Aorta (tissue), 5 donors: ENCODE measurements around the gene BOLA3. TPM values are rescaled to one million over a fixed set of nuclear protein-coding genes. Genes with fewer than 3 reads are reported as not detected.

Source experiments
- ATAC-seq: fragments of 200-7000 bp; cut with Tn5 transposase; one replicate; pipeline ENCODE4 v1.9.1; 2022; ENCODE audit warnings: moderate library complexity; ENCODE audit not compliant: low FRiP score
- DNase-seq, 2 donors: peaks; one replicate each; pipeline ENCODE4 v3.0.0-alpha.2; 2020
- H3K27ac ChIP-seq, 2 donors: one replicate each; pipeline ENCODE4 v1.5.1; 2013; ENCODE audit warnings: low read length in 2 of 2, mild to moderate bottlenecking in 2 of 2, moderate library complexity in 2 of 2, control low read depth in 1 of 2, inconsistent platforms in 1 of 2, low read depth in 1 of 2
- H3K27me3 ChIP-seq, 2 donors: one replicate each; pipeline ENCODE4 v1.6.1; 2013; ENCODE audit warnings: control low read depth in 1 of 2, low read length in 1 of 2, mild to moderate bottlenecking in 1 of 2, moderate library complexity in 1 of 2; ENCODE audit not compliant: insufficient read depth in 2 of 2, control insufficient read depth in 1 of 2
- H3K36me3 ChIP-seq, 2 donors: one replicate each; pipeline ENCODE4 v1.6.1; 2013; ENCODE audit warnings: control low read depth in 1 of 2, low read length in 1 of 2, mild to moderate bottlenecking in 1 of 2; ENCODE audit not compliant: insufficient read depth in 2 of 2, control insufficient read depth in 1 of 2
- H3K4me1 ChIP-seq, 2 donors: one replicate each; pipeline ENCODE4 v1.6.1; 2013; ENCODE audit warnings: low read length in 2 of 2, control low read depth in 1 of 2, mild to moderate bottlenecking in 1 of 2, moderate library complexity in 1 of 2; ENCODE audit not compliant: insufficient read depth in 2 of 2, control insufficient read depth in 1 of 2
- H3K4me3 ChIP-seq, 2 donors: one replicate each; pipeline ENCODE4 v1.5.1; 2013; ENCODE audit warnings: low read length in 2 of 2, control low read depth in 1 of 2, mild to moderate bottlenecking in 1 of 2
- H3K9me3 ChIP-seq: one replicate; pipeline ENCODE4 v1.6.1; 2013; ENCODE audit warnings: mild to moderate bottlenecking, low read length; ENCODE audit not compliant: control insufficient read depth
- WGBS, 2 donors: extraction: QIAGEN DNeasy Blood & Tissue Kit; methylation state at CpG; one replicate each; pipeline ENCODE4 v1.1.7; 2013; 5-methylcytosine and 5-hydroxymethylcytosine counted together
- intact Hi-C, 2 donors: fragments of 100-400 bp; cut with DNase I; formaldehyde crosslinking; loops; one replicate each; pipeline versions ENCODE4 v1.14.2 to v1.15.0; 2022
- polyA plus RNA-seq, 2 donors: library from polyadenylated mRNA; stranded (reverse); fragments of 200-250 nt; gene quantifications; one replicate each; pipeline ENCODE4 v1.2.3, GENCODE V29; 2013
- total RNA-seq, 2 donors: library from RNA; stranded (reverse); fragmentation: NEBNext Ultra II Directional; extraction: Animal tissue kit (Norgen Biotek cat#: 25700); gene quantifications; one replicate each; pipeline ENCODE4 v1.2.1, GENCODE V29; 2021
- donor health status: healthy with polysubstance abuse.
- donor health status: Bipolar disorder and iron deficiency.
- donor health status: DM: no; HTN: no; CAD: no.
- donor health status: DM: no; HTN: no; CAD: no.
- donor health status: DM: yes; HTN: yes; CAD: no.

The BOLA3 gene
- total and polyA plus RNA-seq, 4 donors, result 13.6 to 85.1 (median 30.0) TPM

DNA sequence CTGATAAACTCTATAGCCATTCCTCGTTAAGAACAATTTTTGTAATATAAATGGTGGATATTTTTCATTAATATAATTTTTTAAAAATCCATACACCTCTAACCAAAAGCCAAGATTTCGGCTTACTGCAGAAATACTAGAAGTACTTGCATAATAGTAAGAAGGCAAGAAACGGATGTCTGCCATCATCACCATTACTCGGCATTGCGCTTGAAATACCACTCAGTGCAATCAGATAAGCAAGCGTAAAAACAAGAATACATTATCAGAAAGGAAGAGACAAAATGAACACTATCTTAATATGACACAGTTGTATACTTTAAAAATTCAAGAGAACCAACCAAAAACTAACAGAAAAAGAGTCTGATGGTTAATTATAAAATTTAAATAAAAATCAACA is 15.2 kb upstream of the BOLA3 start:
- 87 to 88% methylated on average over 6 of the region's 6 CpGs for WGBS, 2 donors
- Histone ChIP-seq H3K36me3 (peaks cover 6% of the 10 kb centered on the region in 2 donors), H3K9me3 (no peaks in the 10 kb centered on the region), H3K4me3 (no peak overlapping the region), H3K27ac (no peak overlapping the region), H3K27me3 (no peaks in the 10 kb centered on the region), H3K4me1 (no peaks in the 10 kb centered on the region)
- no peak for ATAC-seq
- no peak for DNase-seq
- intact Hi-C loops, result no loop called here

- Histone ChIP-seq H3K36me3 (peaks cover 2 to 9% of the 10 kb centered on the region in 2 donors), H3K27me3 (no peaks in the 10 kb centered on the region), H3K9me3 (no peaks in the 10 kb centered on the region), H3K4me1 (no peaks in the 10 kb centered on the region), H3K27ac (no peak overlapping the region), H3K4me3 (no peak overlapping the region)
- DNase-seq (no peak), ATAC-seq (no peak)
- intact Hi-C loops, result no loop called here
- 68 to 75% methylated on average over 3 of the region's 3 CpGs for WGBS, 2 donors
Observed at GRCh38 chr2:74155830-74156229, 8.1 kb upstream of the BOLA3 start.

DNA sequence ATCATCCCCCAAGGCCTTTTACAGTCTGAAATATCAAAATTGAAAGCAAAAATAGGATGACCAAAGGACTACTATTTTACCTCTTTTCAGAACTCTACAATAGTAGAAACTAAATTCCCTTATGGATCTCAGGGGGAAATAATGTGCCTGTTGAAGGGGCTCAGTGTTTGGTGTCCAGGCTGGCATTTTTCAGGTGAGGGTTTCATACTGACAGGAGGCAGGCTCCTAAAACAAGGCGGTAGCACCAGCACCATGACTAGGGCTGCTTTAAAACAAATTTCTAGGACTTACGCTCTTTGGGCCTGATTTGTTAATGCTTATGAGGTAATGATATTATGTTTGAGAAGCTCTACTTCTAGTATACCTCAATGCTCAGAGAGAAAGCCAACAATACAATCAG is 5.2 kb upstream of the BOLA3 start:
- WGBS, 2 donors, result 81 to 93% methylated on average over 2 of the region's 2 CpGs
- Histone ChIP-seq H3K27me3 (no peaks in the 10 kb centered on the region), H3K36me3 (peaks cover 0 to 9% of the 10 kb centered on the region in 2 donors), H3K9me3 (no peaks in the 10 kb centered on the region), H3K4me1 (no peaks in the 10 kb centered on the region), H3K27ac (no peak overlapping the region), H3K4me3 (no peak overlapping the region)
- intact Hi-C loops, result no loop called here
- ATAC-seq (no peak), DNase-seq (no peak)

DNA sequence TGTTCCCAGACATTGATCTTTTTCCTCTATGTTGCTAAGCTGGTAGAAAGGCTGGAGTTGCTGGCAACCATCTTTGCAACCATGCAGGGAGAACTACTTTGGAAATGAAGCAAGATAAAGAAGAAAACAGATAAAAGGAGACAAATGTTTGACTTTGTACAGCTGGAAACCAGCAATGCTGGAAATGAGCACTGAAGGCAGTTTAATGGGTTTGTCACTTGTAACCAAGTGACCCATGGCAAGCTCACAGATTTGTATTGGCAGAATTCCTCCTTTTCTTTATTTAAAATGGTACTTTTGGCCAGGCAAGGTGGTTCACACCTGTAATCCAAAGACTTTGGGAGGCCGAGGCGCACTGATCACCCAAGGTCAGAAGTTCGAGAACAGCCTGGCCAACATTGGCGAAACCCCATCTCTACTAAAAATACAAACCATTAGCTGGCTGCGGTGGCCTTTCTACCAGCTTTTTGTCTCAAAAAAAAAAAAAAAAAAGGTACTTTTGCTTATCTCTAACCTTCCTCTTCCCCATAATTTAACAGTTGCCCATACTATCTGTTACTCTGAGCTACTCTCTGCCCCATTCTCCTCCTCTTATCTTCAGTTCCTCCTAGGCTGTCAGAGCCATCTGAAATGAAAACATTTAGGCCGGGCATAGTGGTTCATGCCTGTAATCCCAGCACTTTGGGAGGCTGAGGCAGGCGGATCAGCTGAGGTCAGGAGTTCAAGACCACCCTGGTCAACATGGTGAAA is 2.0 kb upstream of the BOLA3 start:
- DNase-seq, result no peak
- Histone ChIP-seq H3K36me3 (peaks cover 0 to 3% of the 10 kb centered on the region in 2 donors), H3K27me3 (no peaks in the 10 kb centered on the region), H3K4me1 (no peaks in the 10 kb centered on the region), H3K27ac (no peak overlapping the region), H3K9me3 (no peaks in the 10 kb centered on the region), H3K4me3 (no peak overlapping the region)
- whole genome bisulfite sequencing, 2 donors, result 84 to 85% methylated on average over 7 of the region's 7 CpGs
- intact Hi-C loops, result loop anchor here (5.0 to 10.0 kb wide), 4 partner anchors 48 to 325 kb away; partner anchors contain the start of genes MTHFD2 (in 1 of the 2) and STAMBP (in 1 of the 2)
- ATAC-seq, result no peak

GRCh38 chr2:74149247-74149525 is 1.5 kb upstream of the BOLA3 start:
- Histone ChIP-seq H3K9me3 (no peaks in the 10 kb centered on the region), H3K36me3 (peaks cover 0 to 3% of the 10 kb centered on the region in 2 donors), H3K4me1 (no peaks in the 10 kb centered on the region), H3K27ac (no peak overlapping the region), H3K4me3 (no peak overlapping the region), H3K27me3 (no peaks in the 10 kb centered on the region)
- WGBS, 2 donors, result 86% methylated on average over 5 of the region's 5 CpGs
- no peak for ATAC-seq
- no peak for DNase-seq
- intact Hi-C loops, result loop anchor here (5.0 to 10.0 kb wide), 4 partner anchors 48 to 324 kb away; partner anchors contain the start of genes MTHFD2 (in 1 of the 2) and STAMBP (in 1 of the 2)

DNA sequence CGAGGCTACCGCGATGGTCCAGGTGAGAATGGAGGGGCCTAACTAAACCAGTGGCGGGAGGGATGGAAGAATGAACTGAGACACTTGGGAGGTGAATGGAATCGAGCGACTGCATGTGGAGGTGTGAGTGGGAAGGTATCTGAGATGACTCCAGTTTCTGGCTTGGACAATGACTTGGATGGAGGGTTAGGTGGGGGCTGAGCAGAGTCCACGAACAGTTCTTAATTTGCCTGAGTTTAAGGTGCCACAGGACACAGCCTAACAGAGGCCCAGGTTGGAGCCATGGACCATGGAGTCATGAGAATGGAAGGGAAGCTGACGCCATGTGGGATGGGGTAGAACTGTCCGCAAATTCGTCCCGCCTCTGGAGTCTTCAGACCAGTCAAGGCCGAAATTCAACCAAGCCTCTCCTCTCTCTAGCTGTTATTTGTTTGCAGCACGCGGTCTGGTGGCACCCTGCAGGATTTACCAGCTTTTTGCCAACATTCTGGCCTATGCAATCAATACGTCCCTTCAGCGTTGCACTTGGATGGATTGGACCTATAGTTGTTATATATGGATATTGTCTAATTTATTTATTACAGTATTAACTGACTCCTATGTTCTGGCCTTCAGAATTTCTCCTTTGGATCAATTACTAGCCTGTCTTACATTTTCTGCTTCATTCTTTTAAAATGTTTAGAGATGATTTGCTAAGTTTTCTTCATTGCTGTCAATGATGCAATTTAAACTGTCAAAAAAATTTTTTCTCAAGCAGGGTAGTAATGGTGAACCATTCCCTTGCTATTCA is 940 bp upstream of the BOLA3 start:
- H3K4me3 ChIP-seq, result peak overlapping the region; percentile 29 to 64
- peak overlapping the region in 1 of 2 donors; percentile 48 for H3K27ac ChIP-seq
- ATAC-seq (peak; percentile 17), DNase-seq (no peak)
- H3K27me3 ChIP-seq, result no peaks in the 10 kb centered on the region
- intact Hi-C loops, result loop anchor here (5.0 to 10.0 kb wide), 4 partner anchors 49 to 324 kb away; partner anchors contain the start of genes MTHFD2 (in 1 of the 2) and STAMBP (in 1 of the 2)
- no peaks in the 10 kb centered on the region for H3K9me3 ChIP-seq
- 42 to 49% methylated on average over 16 of the region's 16 CpGs for WGBS, 2 donors
- no peaks in the 10 kb centered on the region for H3K4me1 ChIP-seq
- H3K36me3 ChIP-seq, result peaks cover 0 to 3% of the 10 kb centered on the region in 2 donors

GRCh38 chr2:74146929-74147726 is 584 bp downstream of the BOLA3 start:
- DNase-seq (no peak), ATAC-seq (no peak)
- intact Hi-C loops, result loop anchor here (5.0 to 10.0 kb wide), 4 partner anchors 50 to 322 kb away; partner anchors contain the start of genes MTHFD2 (in 1 of the 2) and STAMBP (in 1 of the 2)
- Histone ChIP-seq H3K27me3 (no peaks in the 10 kb centered on the region), H3K36me3 (no peaks in the 10 kb centered on the region), H3K4me1 (no peaks in the 10 kb centered on the region), H3K4me3 (peak overlapping the region; percentile 51 to 64), H3K9me3 (no peaks in the 10 kb centered on the region), H3K27ac (no peak overlapping the region)
- 6 to 7% methylated on average over 29 of the region's 29 CpGs for whole genome bisulfite sequencing, 2 donors

- WGBS, 2 donors, result 79 to 81% methylated on average over 6 of the region's 6 CpGs
Observed at GRCh38 chr2:74142340-74142739, 5.4 kb downstream of the BOLA3 start.

More at GRCh38 chr2:74142340-74142739, 5.4 kb downstream of the BOLA3 start:
- intact Hi-C loops, result loop anchor here in 1 of 2 donors (10.0 kb wide), 2 partner anchors 122 to 318 kb away; partner anchors contain the start of gene STAMBP
- ATAC-seq (no peak), DNase-seq (no peak)
- no peaks in the 10 kb centered on the region for H3K27me3 ChIP-seq
- no peaks in the 10 kb centered on the region for H3K4me1 ChIP-seq
- H3K27ac ChIP-seq, result no peak overlapping the region
- no peak overlapping the region for H3K4me3 ChIP-seq
- H3K9me3 ChIP-seq, result no peaks in the 10 kb centered on the region
- H3K36me3 ChIP-seq, result no peaks in the 10 kb centered on the region
